ENCODE measurements around the gene APOE. TPM values are rescaled to one million over a fixed set of nuclear protein-coding genes. Genes with fewer than 3 reads are reported as not detected.

Gene APOE
- total and polyA plus RNA-seq, 2 of the 13 experiments (the other 11 are each of a cell fraction or from before 2014, with no cell fraction given), result 1,328 to 1,470 TPM

GRCh38 chr19:44856421-44857083, 49.0 kb upstream of the APOE start:
- Histone ChIP-seq H4K20me1 (ENCODE audit: insufficient read depth, low read length) (peaks cover 21% of the 10 kb centered on the region), H3K27me3 (ENCODE audit: control insufficient read depth in 1 of 2, insufficient read depth in 2 of 2, low read length in 2 of 2) (no peaks in the 10 kb centered on the region), H3K4me2 (ENCODE audit: low read depth, low read length) (peak overlapping the region; percentile 53), H3K79me2 (ENCODE audit: insufficient read depth, low read length) (peaks cover 57% of the 10 kb centered on the region), H3K36me3 (replicated peaks in 1 of 2; ENCODE audit: control insufficient read depth in 1 of 2, insufficient read depth in 2 of 2, low read length in 2 of 2) (peaks cover 5 to 24% of the 10 kb centered on the region in 2 experiments; a peak in 4 of 5 replicates), H3K4me1 (ENCODE audit: insufficient read depth, low read length) (peaks cover 69% of the 10 kb centered on the region), H3K4me3 (replicated peaks in 1 of 3; ENCODE audit: insufficient read depth in 1 of 3, low read depth in 2 of 3, low read length in 3 of 3) (peak overlapping the region in 1 of 3 experiments; percentile 20; a peak in 1 of 6 replicates), H2AFZ (ENCODE audit: low read length) (no peak overlapping the region), H3K27ac (ENCODE audit: extremely low read length, insufficient read depth, low read length) (peak overlapping the region; percentile 72), H3K9me3 (ENCODE audit: low read length) (no peaks in the 10 kb centered on the region), H3K9ac (ENCODE audit: insufficient read depth, low read depth, low read length) (peak overlapping the region; percentile 19; the same call in 1 of the 2 replicates)
- peak; percentile 64 for DNase-seq (ENCODE audit: low spot score)
- CTCF ChIA-PET (ENCODE audit: low intra/inter-chr PET ratio, low total read pairs), result no interaction called here
- 29% methylated on average over 8 of the region's 10 CpGs for WGBS (ENCODE audit: low lambda C conversion rate)
- POLR2A ChIA-PET, result interaction anchor here (0.9 to 3.6 kb wide), 5 partner anchors 9 to 49 kb away, joined by 3 to 36 read pairs (median 11); partner anchors contain the start of genes APOE, NECTIN2 and TOMM40
- ATAC-seq, result peak; percentile 76
- in situ Hi-C loops (cut with HindIII; ENCODE audit: extremely low pct_ligation_motif_present, low pct_unique_long_range_greater_than_20kb), result no loop called here
- peak; percentile 67 for FAIRE-seq
- intact Hi-C loops (cut with micrococcal nuclease; ENCODE audit: unreplicated experiment), result no loop called here
- no TSS peak for BruUV-seq (replicated peaks)
- TF ChIP-seq ZNF672 (CRISPR knock-in tag; IDR thresholded peaks at IDR 0.05) (no peak), AFF4 (CRISPR knock-in tag; IDR thresholded peaks at IDR 0.05) (no peak), TBP (CRISPR knock-in tag; IDR thresholded peaks at IDR 0.05) (no peak), GMEB1 (CRISPR knock-in tag; IDR thresholded peaks at IDR 0.05; ENCODE audit: borderline replicate concordance) (no peak), ZNF180 (CRISPR knock-in tag; IDR thresholded peaks at IDR 0.05; ENCODE audit: borderline replicate concordance, low read depth) (no peak), REXO4 (CRISPR knock-in tag; IDR thresholded peaks at IDR 0.05; ENCODE audit: borderline replicate concordance) (no peak), ZNF580 (CRISPR knock-in tag; IDR thresholded peaks at IDR 0.05; ENCODE audit: borderline replicate concordance, low read depth) (0 out of 2 replicates have a peak, but pooled peaks have one; percentile 28), ZSCAN9 (CRISPR knock-in tag; IDR thresholded peaks at IDR 0.05; ENCODE audit: borderline replicate concordance) (no peak), CHD2 (IDR thresholded peaks at IDR 0.05; ENCODE audit: low read depth, low read length) (no peak), KAT8 (CRISPR knock-in tag; IDR thresholded peaks at IDR 0.05) (no peak), AHDC1 (CRISPR knock-in tag; IDR thresholded peaks at IDR 0.05; ENCODE audit: borderline replicate concordance) (0 out of 2 replicates have a peak, but pooled peaks have one; percentile 50), ZNF616 (CRISPR knock-in tag; IDR thresholded peaks at IDR 0.05; ENCODE audit: low read depth) (no peak)

All from HepG2 (cell line).